IPS-18c (cell line): Measurements from ENCODE around the gene PLXDC1.
"Not testable (repeated sequence)": the region's sequence is repeated elsewhere in the genome, so short reads cannot be mapped to it uniquely, and the experiment has no call there.

Experiments
- H3K4me3 ChIP-seq: 2 replicates; pipeline ENCODE4 v1.7.0; 2013; ENCODE audit warnings: low read depth, mild to moderate bottlenecking, low read length, moderate library complexity; ENCODE audit not compliant: insufficient read depth
- H3K9me3 ChIP-seq: one replicate; pipeline ENCODE4 v1.6.1; 2013; ENCODE audit warnings: mild to moderate bottlenecking, low read length, moderate library complexity; ENCODE audit not compliant: control insufficient read depth, insufficient read depth

PLXDC1 gene

DNA sequence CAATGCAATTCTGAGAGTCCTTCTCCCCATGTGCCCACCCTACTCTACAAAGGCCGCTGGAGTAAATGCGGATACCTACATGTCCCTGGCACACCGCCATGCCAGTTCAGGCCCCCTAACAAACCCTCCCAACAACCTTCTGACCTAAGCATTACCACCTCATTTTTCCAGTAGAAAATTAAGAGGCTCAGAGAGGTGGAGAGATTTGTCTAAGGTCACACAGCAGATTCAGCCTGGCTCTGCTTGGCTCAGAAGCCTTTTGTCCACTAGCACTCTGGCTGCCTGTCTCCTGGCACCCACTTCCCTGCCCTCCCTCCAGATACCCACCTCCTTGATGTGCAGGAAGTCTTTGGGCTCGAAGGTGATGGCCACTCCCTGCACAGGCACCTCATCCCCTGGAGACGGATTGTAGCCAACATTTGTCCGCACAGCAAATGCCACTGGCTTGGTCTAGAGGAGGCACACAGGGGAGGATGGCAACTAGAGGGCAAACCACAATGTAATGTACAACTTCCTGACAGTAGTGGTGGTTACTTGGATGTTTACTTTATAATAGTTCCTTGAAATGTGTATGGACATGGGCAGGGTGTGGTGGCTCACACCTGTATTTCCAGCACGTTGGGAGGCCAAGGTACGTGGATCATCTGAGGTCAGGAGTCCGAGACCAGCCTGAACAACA lies 35.9 kb upstream of the PLXDC1 start:
- Histone ChIP-seq H3K9me3 (no peaks in the 10 kb centered on the region), H3K4me3 (no peak overlapping the region)

DNA sequence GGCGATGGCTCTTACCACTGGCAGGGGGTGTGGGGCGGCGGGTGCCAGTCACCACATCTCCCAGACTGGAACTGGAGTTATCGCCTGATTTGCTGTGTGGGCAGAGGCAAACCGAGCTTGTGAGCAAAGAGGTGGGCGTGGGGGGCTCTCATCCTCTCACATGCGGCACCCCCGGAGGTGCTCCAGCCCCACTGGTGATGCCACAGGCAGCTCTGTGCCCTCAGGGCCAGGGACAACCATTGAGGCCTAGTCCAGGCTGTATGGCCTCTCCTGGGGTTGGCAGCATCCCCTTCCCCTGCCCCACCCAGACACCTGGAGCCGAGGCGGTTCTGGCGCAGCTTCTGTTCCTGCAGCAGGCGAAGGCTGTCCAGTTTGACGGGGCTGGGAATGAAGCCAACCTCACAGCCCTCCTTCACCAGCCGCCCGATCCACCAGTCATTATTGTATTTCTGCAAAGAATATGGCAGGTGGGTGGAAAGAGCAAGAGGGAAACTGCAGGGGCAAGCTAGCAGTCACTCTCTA lies 35.1 kb upstream of the PLXDC1 start:
- Histone ChIP-seq H3K4me3 (no peak overlapping the region), H3K9me3 (no peaks in the 10 kb centered on the region)

DNA sequence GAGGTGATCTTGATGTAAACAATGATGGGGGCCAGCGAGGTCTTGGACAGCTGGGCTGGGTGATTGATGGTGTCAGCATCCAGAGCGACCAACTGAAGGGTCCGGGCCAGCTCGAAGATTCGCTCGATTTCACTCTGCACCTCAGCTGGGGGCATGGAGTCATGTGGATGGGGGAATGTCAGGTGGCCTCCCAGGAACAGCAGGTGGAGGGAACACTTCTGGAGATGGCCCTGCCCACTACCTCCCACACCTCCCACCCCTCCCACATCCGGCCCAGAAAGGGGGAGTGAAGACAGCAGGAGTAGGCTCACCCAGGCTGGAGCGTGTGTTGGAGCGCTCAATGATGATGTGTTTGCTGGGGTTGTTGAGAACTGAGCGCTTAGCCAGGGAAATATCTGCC lies 32.3 kb upstream of the PLXDC1 start:
- H3K4me3 ChIP-seq = no peak overlapping the region

DNA sequence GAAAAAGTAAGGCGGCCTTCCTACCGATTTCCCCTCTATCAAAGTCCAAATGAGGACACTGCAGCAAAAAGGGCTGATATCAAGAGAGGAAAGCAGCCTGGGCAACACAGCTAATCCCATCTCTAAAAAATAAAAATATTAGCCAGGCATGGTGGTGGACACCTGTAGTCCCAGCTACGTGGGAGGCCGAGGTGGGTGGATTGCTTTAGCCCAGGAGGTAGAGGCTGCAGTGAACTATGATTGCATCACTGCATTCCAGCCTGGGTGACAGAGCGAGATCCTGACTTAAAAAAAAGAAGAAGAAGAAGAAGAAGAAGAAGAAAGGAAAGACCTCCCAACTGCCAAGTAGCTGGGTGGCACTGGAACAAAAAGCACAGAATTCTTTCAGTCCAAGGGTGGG lies 31.6 kb upstream of the PLXDC1 start:
- H3K9me3 ChIP-seq = no peaks in the 10 kb centered on the region

More for the DNA sequence above, 32.3 kb upstream of the PLXDC1 start:
- no peaks in the 10 kb centered on the region for H3K9me3 ChIP-seq

DNA sequence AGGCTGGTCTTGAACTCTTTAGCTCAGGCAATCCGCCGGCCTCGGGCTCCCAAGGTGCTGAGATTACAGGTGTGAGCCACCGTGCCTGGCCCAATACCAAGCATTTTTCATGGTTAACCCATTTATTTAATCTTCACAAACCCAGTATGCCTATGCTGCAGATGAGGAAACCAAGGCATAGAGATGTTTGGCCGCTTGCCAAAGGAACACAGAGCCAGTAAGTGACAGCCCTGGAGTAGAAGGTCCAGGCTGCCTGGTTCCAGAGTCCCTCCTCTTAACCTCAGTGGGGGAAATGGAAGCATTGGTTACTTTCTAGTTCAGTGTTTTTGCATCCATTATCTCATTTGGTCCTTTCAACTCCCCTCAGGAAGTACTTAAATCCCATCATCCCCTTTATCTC lies 29.9 kb upstream of the PLXDC1 start:
- no peak overlapping the region for H3K4me3 ChIP-seq
- no peaks in the 10 kb centered on the region for H3K9me3 ChIP-seq

More for the DNA sequence above, 31.6 kb upstream of the PLXDC1 start:
- H3K4me3 ChIP-seq = no peak overlapping the region

DNA sequence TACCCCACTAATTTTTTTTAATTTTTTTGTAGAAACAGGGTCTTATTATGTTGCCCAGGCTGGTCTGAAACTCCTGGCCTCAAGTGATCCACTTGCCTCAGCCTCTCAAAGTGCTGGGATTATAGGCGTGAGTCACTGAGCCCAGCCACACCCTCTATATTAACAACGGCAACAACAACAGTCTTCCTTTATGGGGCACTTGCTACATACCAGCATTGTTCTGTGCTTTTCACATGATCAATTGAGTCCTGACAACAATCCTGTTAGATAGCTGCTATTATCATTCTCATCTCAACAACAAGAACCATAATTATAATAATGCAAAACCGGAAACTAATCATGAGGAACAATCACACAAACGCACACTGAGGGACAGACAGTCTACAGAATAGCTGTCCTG lies 27.1 kb upstream of the PLXDC1 start:
- Histone ChIP-seq H3K9me3 (no peaks in the 10 kb centered on the region), H3K4me3 (no peak overlapping the region)

DNA sequence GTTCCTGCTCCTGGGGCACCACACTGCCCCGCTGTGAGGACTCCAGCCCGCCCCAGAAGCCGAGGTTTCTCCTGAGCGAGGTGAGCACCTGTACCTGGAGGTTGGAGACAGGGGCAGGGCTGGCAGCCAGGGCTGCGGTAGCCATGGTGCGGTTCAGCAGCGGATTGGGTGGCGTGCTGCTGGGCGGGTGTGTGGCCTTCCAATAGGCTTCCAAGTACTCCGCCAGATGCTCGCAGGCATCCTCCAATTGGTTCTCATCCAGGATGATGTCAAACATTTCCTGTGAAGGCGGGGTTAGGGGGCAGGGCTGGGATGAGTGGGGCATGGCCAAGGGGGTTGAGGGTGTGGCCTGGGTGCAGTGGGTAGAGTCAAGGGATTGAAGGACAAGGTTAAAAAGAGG lies 25.8 kb upstream of the PLXDC1 start:
- Histone ChIP-seq H3K4me3 (no peak overlapping the region), H3K9me3 (no peaks in the 10 kb centered on the region)

DNA sequence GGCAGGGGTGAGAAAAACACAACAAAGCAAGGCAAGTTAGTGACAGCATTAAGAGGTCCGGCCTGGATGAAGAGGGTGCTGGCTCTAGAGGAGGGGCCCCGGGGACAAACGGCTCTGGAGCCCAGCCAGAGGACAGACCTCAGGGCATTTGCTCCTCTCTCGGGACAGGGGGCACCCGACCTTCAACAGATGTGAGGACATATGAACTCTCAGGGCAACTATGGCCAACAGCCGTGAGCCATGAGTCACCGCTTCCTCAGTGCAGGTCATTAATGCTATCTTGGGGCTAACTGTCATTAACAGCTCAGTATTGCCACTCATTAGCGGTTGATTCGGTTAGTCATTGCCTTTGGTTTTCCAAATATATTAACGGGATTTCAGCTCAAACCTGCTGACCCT lies 24.3 kb upstream of the PLXDC1 start:
- Histone ChIP-seq H3K4me3 (no peak overlapping the region), H3K9me3 (no peaks in the 10 kb centered on the region)

DNA sequence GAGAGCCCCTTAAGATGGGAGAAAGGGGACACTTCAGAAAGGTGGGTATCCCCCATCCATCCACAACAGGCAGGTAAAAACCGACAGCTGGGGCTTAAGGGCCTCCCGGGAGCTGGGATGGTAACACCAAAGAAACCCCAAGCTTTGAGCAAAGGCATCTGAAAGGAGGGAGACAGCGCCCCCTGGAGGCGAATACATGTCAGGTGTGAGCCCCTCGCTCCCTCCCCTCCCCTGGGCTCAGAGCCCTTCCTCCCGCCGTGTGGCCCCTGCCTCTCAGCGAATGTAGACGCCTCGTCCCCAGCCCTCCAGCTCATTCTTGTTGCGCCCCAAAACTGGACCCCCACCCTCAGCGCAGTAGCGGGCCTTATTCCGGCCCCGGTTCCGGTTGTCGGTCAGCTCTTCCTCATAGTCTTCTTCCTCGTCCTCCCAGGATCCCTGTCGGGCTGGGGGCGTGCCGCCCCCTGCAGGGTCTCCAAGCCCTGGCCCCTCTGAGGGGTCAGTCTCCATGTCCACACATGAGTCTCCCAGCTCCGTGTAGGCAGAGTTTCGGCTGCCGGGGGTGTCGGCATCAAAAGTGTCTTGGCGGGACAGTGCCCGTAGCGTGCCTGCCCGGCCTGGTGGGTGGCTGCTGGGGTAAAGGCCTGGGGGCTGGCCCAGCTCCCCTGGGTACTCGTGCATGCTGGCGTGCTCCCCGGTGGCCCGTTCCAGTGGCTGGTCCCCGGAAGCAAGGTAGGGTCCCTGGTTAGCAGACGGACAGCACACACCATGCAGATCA lies 23.7 kb upstream of the PLXDC1 start:
- Histone ChIP-seq H3K9me3 (no peaks in the 10 kb centered on the region), H3K4me3 (no peak overlapping the region)

DNA sequence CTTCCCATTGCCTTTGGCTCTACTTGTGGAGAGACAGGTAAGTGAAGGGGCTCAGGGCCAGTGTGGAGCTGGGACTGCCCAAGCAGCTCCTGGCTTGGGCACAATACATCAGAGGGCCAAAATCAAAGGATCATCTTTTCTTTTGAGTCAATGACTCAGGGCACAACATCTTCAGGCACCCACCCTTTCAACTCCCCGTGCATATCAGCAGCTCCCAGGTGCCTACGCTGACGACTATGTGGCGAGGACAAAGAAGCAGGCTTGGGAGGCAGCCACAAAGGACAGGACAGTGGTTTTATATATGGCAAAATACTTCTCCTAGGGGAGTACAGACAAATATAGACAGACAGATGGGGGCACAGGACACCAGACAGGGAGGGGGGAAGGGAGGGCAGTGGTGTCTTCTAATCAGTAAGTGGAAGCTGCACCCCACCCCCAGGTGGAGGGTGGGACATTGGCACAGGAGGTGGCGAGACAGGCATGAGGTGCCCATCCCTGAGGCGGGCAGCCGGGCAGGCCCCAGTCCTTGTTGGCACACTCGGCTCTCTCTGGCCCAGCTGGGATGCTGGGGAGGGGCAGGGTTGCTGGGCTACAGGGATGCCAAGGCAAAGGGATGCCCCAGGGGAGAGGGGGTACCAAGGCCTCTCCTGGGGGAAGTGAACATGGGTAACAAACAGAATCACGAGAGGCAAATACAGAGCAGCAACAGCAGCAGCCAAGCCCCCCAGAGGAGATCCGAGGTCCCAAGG lies 22.3 kb upstream of the PLXDC1 start:
- Histone ChIP-seq H3K9me3 (no peaks in the 10 kb centered on the region), H3K4me3 (no peak overlapping the region)

DNA sequence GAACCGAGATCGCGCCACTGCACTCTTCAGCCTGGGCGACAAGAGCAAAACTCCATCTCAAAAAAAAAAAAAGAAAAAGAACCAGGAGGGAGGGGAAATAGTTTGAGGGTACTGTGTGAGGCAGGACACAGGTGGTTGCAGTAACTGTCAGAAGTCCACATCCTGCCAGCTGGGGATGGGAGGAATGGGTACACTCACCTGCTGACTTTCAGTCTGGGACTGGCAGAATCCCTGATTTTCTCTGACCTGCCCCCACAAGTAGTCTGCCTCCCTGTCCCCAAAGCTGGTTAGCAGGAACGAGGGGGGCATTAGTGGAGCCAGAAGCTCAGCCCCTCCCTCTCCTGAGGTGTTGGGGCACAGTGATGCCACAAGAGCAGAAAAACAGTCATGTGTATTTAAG lies 21.6 kb upstream of the PLXDC1 start:
- Histone ChIP-seq H3K9me3 (no peaks in the 10 kb centered on the region), H3K4me3 (no peak overlapping the region)

DNA sequence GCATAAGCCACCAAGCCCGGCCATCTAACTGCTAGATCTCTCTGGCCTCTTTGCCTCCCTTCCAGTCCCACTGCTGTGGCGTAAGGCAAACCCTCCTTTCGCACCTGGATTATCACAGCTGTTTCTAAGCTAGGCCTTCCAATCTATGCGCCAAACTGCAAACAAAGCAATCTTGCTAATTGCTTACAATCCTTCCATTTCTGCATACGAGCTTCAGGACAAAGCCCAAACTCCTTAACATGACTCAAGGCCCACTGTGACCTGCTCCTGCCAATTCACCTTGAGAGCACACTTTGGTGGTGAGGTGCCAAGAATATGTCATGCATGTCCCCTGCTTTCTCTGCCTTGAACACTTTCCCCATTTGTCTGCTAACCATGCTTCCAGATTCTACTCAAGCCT lies 20.5 kb upstream of the PLXDC1 start:
- H3K4me3 ChIP-seq = no peak overlapping the region
- H3K9me3 ChIP-seq = no peaks in the 10 kb centered on the region

DNA sequence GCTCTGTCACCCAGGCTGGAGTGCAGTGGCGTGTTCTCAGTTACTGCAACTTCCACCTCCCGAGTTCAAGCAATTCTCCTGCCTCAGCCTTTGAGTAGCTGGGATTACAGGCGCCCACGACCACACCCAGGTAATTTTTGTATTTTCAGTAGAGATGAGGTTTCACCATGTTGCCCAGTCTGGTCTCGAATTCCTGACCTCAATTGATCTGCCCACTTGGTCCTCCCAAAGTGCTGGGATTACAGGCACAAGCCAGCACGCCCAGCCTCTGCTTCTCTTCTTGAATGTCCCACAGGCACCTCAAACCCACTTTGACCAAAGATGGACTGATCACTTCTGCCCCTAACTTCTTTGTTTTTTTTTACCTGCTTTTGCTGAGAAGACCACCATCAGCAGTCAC lies 19.1 kb upstream of the PLXDC1 start:
- Histone ChIP-seq H3K4me3 (no peak overlapping the region), H3K9me3 (no peaks in the 10 kb centered on the region)

DNA sequence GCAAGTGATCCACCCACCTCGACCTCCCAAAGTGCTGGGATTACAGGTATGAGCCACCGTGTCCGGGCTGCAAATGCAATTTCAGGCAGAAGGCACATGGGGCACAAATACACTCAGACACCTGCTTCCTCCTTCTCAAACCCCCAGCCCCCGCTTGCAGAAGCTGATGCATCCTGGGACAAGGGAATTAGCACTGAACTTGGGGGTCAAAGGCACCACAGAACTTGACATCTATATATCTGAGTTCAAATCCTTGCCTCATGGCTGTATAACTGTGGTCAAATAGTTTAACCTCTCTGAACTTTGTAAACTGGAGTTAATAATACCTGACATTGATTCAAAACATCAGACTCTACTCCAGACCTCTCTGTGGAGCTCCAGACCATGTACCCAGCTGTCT lies 18.7 kb upstream of the PLXDC1 start:
- Histone ChIP-seq H3K9me3 (no peaks in the 10 kb centered on the region), H3K4me3 (no peak overlapping the region)

DNA sequence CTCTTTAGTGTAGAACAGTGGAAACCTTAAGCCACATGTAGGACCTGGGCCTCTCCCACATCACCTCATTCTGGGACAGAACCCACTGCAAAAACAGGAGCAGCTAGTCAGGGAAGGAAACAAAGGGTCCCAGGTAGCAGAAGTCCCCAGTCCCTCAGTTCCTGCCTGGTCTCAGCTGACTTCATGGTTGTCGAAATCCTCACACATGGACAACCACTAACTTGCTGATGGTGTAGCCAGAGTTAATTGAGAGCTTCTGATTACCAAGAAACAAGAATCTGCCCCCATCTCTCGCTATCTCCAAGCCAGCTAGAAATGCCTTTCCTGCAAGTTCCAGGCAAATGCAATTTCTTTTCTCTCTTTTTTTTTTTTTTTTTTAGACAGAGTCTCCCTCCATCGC lies 18.1 kb upstream of the PLXDC1 start:
- no peak overlapping the region for H3K4me3 ChIP-seq
- no peaks in the 10 kb centered on the region for H3K9me3 ChIP-seq

DNA sequence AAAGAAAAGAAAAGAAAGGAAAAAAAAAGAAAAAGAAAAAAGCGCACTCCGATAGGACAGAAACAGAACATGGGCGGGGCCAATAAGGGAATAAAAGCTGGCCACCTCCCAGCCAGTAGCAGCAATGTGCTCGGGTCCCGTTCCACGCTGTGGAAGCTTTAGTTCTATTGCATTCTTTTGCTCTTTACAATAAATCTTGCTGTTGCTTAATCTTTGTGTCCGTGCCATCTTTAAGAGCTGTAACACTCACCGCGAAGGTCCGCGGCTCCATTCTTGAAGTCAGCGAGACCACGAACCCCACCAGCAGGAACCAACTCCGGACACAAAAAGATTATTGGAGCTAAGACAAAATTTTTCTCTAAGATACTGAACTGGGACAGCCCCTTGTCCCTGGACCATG lies 17.7 kb upstream of the PLXDC1 start:
- H3K9me3 ChIP-seq = no peaks in the 10 kb centered on the region
- no peak overlapping the region for H3K4me3 ChIP-seq

DNA sequence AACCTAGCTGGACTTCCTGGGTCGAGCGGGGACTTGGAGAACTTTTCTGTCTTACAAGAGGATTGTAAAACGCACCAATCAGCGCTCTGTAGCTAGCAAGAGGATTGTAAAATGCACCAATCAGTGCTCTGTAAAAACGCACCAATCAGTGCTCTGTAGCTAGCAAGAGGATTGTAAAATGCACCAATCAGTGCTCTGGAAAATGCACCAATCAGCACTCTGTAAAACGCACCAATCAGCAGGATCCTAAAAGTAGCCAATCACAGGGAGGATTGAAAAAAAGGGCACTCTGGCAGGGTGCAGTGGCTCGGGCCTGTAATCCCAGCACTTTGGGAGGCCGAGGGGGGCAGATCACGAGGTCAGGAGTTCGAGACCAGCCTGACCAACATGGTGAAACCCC lies 17.1 kb upstream of the PLXDC1 start:
- H3K9me3 ChIP-seq, H3K4me3 ChIP-seq: not testable (repeated sequence)

DNA sequence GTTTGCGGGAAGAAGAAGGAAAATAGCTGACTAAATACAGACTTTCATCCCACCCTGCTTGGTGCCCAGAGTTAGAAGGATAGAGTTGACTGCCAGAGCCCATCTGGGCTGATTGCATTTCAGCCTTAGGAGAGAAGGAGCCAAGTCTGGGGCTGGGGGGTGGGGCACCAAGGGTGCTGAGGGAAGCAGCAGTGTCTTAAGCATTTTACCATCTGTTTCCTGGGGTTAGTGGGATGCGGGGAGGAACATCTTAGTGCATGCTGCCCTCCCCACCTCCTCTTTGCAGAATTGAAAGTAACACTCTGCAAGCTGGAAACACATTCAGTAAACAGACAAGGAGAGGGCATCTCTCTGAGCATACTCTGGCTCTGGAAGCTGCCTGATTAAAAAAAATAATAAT lies 16.0 kb upstream of the PLXDC1 start:
- no peak overlapping the region for H3K4me3 ChIP-seq
- no peaks in the 10 kb centered on the region for H3K9me3 ChIP-seq
